HG03469 (cell line): ENCODE data around the gene SPIN2A.
"Not testable (repeated sequence)": the region's sequence is repeated elsewhere in the genome, so short reads cannot be mapped to it uniquely, and the experiment has no call there.

ENCODE experiments used
- ATAC-seq: cut with Tn5 transposase; IDR thresholded peaks from one replicate; pipeline ENCODE4 v1.9.1; 2021; ENCODE audit warnings: mild to moderate bottlenecking, moderate library complexity, moderate number of reproducible peaks; ENCODE audit not compliant: unreplicated experiment

Gene SPIN2A

DNA sequence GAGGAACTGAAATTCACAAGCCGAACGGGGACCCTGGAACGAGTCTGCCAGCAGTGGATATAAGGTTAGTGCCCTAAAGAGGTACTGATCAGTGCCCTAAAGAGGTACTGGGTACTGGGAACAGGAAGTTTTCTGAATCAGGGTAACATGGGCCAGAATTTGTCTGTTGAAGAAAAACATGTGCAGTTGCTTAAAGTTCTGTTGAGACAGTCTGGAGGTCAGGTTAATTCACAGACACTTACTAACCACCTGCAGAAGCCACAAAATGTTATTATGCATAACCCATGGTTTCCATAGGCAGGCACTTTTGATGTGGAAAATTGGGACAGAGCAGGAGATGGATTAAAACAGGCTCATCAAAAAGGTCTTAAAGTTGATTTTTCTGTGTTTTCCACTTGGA is 33.7 kb downstream of the SPIN2A start:
- no peak for ATAC-seq

GRCh38 chrX:57102918-57103317 is 34.3 kb downstream of the SPIN2A start:
- ATAC-seq, result not testable (repeated sequence)
